Astrocyte (in vitro differentiated cells and primary cell): ENCODE data around the gene HDAC2. TPM values are rescaled to one million over a fixed set of nuclear protein-coding genes. Genes with fewer than 3 reads are reported as not detected.

Experiments
- DNase-seq: peaks from one replicate; pipeline ENCODE4 v3.0.0-alpha.2; 2010; ENCODE audit warnings: low read depth
- FAIRE-seq: peaks from 2 replicates; lab custom pipeline; 2011; peaks lifted over from hg19 to GRCh38; lab: Jason Lieb, UNC
- H2AFZ ChIP-seq: 2 replicates; pipeline ENCODE4 v1.6.0; 2012; ENCODE audit warnings: low read depth, low read length, inconsistent platforms
- H3K27ac ChIP-seq: 2 replicates; pipeline ENCODE4 v1.5.1; 2011; ENCODE audit warnings: low read depth, low read length, inconsistent platforms
- H3K27me3 ChIP-seq: 2 replicates; pipeline ENCODE4 v1.6.0; 2011; ENCODE audit warnings: low read length, inconsistent platforms; ENCODE audit not compliant: insufficient read depth
- H3K36me3 ChIP-seq: 2 replicates; pipeline ENCODE4 v1.5.1; 2011; ENCODE audit warnings: low read length, inconsistent platforms; ENCODE audit not compliant: insufficient read depth
- H3K4me1 ChIP-seq: 2 replicates; pipeline ENCODE4 v1.5.1; 2011; ENCODE audit warnings: low read length, inconsistent platforms; ENCODE audit not compliant: insufficient read depth
- H3K4me2 ChIP-seq: 2 replicates; pipeline ENCODE4 v1.6.0; 2012; ENCODE audit warnings: low read length, inconsistent platforms
- H3K4me3 ChIP-seq: 2 replicates; pipeline ENCODE4 v1.5.1; 2011; ENCODE audit warnings: low read depth, mild to moderate bottlenecking, low read length, inconsistent platforms; ENCODE audit not compliant: insufficient read depth
- H3K79me2 ChIP-seq: 2 replicates; pipeline ENCODE4 v1.6.0; 2012; ENCODE audit warnings: mild to moderate bottlenecking, low read length, inconsistent platforms; ENCODE audit not compliant: insufficient read depth
- H3K9ac ChIP-seq: 2 replicates; pipeline ENCODE4 v1.6.0; 2012; ENCODE audit warnings: mild to moderate bottlenecking, low read length, inconsistent platforms
- H3K9me3 ChIP-seq: 2 replicates; pipeline ENCODE4 v1.5.1; 2012; ENCODE audit warnings: low read depth, mild to moderate bottlenecking, low read length, inconsistent platforms; ENCODE audit not compliant: insufficient read depth
- H4K20me1 ChIP-seq: 2 replicates; pipeline ENCODE4 v1.6.0; 2012; ENCODE audit warnings: low read length, inconsistent platforms; ENCODE audit not compliant: insufficient read depth
- H3K27ac Mint-ChIP-seq: one replicate; pipeline ENCODE4 v1.8.0; 2021; ENCODE audit warnings: mild to moderate bottlenecking, mixed read lengths; ENCODE audit not compliant: unreplicated experiment
- H3K27me3 Mint-ChIP-seq: one replicate; pipeline ENCODE4 v1.8.0; 2021; ENCODE audit warnings: low read depth, mixed read lengths; ENCODE audit not compliant: unreplicated experiment
- H3K36me3 Mint-ChIP-seq: one replicate; pipeline ENCODE4 v1.8.0; 2021; ENCODE audit warnings: low read depth, mixed read lengths; ENCODE audit not compliant: unreplicated experiment
- H3K4me1 Mint-ChIP-seq: one replicate; pipeline ENCODE4 v1.8.0; 2021; ENCODE audit warnings: low read depth, mixed read lengths; ENCODE audit not compliant: unreplicated experiment
- H3K4me3 Mint-ChIP-seq: one replicate; pipeline ENCODE4 v1.8.0; 2021; ENCODE audit warnings: mild to moderate bottlenecking, moderate library complexity, mixed read lengths; ENCODE audit not compliant: unreplicated experiment
- H3K9me3 Mint-ChIP-seq: one replicate; pipeline ENCODE4 v1.8.0; 2021; ENCODE audit warnings: mild to moderate bottlenecking, mixed read lengths; ENCODE audit not compliant: unreplicated experiment
- EZH2 ChIP-seq: IDR thresholded peaks from 2 replicates; pipeline ENCODE4 v1.6.1; 2012; ENCODE audit warnings: mild to moderate bottlenecking, low read length, inconsistent platforms; ENCODE audit not compliant: insufficient read depth
- total RNA-seq: library from RNA; stranded (reverse); gene quantifications from 2 replicates; pipeline ENCODE4 v1.2.1, GENCODE V29; 2021
- TF ChIP-seq, protein P1 (sequence below): IDR thresholded peaks from 2 replicates; pipeline ENCODE4 v1.5.1; 2011; ENCODE audit warnings: low read depth, mild to moderate bottlenecking, inconsistent platforms, low read length, moderate library complexity; ENCODE audit not compliant: insufficient read depth

The HDAC2 gene
- total RNA-seq, 1 donor from 2014 or later: 179 TPM

DNA sequence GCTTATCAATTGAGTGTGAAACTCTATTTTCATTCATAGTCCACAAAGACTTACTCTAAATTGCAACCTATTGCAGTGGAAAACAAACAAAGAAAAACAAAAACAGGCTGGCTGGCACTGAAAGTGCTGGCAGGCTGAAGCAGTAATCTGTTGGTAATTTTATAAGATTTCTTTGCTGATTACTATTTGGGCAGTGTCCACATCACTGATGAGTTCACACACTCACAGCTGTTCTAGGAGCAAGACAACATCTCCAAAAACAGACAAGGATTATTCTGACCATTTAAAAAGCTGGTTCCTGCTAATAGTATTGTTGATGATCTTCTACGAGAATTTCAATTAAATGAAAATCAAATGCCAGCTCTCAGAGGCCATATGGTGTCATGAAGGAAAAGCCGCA is 86.9 kb downstream of the HDAC2 start:
- Histone ChIP-seq H3K36me3 (no peaks in the 10 kb centered on the region), H3K27ac (no peak overlapping the region), H3K9me3 (no peaks in the 10 kb centered on the region), H3K4me1 (peaks cover 4% of the 10 kb centered on the region), H4K20me1 (no peaks in the 10 kb centered on the region), H2AFZ (no peak overlapping the region), H3K79me2 (no peaks in the 10 kb centered on the region), H3K4me3 (no peak overlapping the region), H3K9ac (no peak overlapping the region), H3K4me2 (no peak overlapping the region), H3K27me3 (no peaks in the 10 kb centered on the region)
- TF ChIP-seq EZH2: no peak
- TF ChIP-seq, protein P1, sequence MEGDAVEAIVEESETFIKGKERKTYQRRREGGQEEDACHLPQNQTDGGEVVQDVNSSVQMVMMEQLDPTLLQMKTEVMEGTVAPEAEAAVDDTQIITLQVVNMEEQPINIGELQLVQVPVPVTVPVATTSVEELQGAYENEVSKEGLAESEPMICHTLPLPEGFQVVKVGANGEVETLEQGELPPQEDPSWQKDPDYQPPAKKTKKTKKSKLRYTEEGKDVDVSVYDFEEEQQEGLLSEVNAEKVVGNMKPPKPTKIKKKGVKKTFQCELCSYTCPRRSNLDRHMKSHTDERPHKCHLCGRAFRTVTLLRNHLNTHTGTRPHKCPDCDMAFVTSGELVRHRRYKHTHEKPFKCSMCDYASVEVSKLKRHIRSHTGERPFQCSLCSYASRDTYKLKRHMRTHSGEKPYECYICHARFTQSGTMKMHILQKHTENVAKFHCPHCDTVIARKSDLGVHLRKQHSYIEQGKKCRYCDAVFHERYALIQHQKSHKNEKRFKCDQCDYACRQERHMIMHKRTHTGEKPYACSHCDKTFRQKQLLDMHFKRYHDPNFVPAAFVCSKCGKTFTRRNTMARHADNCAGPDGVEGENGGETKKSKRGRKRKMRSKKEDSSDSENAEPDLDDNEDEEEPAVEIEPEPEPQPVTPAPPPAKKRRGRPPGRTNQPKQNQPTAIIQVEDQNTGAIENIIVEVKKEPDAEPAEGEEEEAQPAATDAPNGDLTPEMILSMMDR: no peak
- no peak for DNase-seq
- no peak overlapping the region for H3K4me3 Mint-ChIP-seq
- no peaks in the 10 kb centered on the region for H3K27me3 Mint-ChIP-seq
- no peak overlapping the region for H3K27ac Mint-ChIP-seq
- no peak for FAIRE-seq
- no peaks in the 10 kb centered on the region for H3K9me3 Mint-ChIP-seq
- H3K36me3 Mint-ChIP-seq: no peaks in the 10 kb centered on the region
- H3K4me1 Mint-ChIP-seq: peaks cover 5% of the 10 kb centered on the region

Other genes starting within 250 kb of the HDAC2 start
- 240 and 261 TPM in 2 replicates for gene MARCKS, start 113.8 kb downstream of the HDAC2 start, total RNA-seq